Measurements from ENCODE around the gene C5. TPM values are rescaled to one million over a fixed set of nuclear protein-coding genes. Genes with fewer than 3 reads are reported as not detected.
A peak's percentile ranks its signal among the peaks of the same experiment; 100 is the strongest.

Gene C5
- total and polyA plus RNA-seq, 9 of the 15 experiments (the other 6 are each of a cell fraction or from before 2014, with no cell fraction given) = 0.08 to 0.91 (median 0.42) TPM

GRCh38 chr9:120942186-120943001 lies 107.7 kb downstream of the C5 start:
- DNase-seq (ENCODE audit: extremely low read depth in 1 of 4, low spot score in 3 of 4) (no peak), ATAC-seq (no peak), FAIRE-seq (no peak)
- ChIA-PET POLR2A (no interaction called here), CTCF (ENCODE audit: low intra/inter-chr PET ratio) (no interaction called here)
- Histone ChIP-seq H3K4me2 (ENCODE audit: insufficient read depth, low read length) (no peak overlapping the region), H3K27me3 (ENCODE audit: control insufficient read depth in 2 of 2, insufficient read depth in 2 of 2, low read length in 2 of 2) (peaks cover 2 to 11% of the 10 kb centered on the region in 2 experiments; a peak in 3 of 5 replicates), H3K9ac (ENCODE audit: insufficient read depth in 1 of 2, low read depth in 2 of 2, low read length in 2 of 2) (0 out of 4 replicates have a peak overlapping the region, but pooled peaks of 1 of the 2 experiments have one; percentile 7), H3K9me3 (replicated peaks; ENCODE audit: control insufficient read depth, insufficient read depth, low read depth, low read length) (no peaks in the 10 kb centered on the region), H3K27ac (ENCODE audit: extremely low read depth, low read depth, low read length) (no peak overlapping the region), H4K20me1 (replicated peaks; ENCODE audit: control insufficient read depth, insufficient read depth, low read length) (no peaks in the 10 kb centered on the region), H2AFZ (ENCODE audit: low read depth, low read length) (no peak overlapping the region), H3K36me3 (ENCODE audit: control insufficient read depth, insufficient read depth, low read length) (no peaks in the 10 kb centered on the region), H3K9me1 (ENCODE audit: control insufficient read depth, insufficient read depth, low read length) (no peaks in the 10 kb centered on the region), H3K79me2 (ENCODE audit: control insufficient read depth, insufficient read depth, low read length) (no peaks in the 10 kb centered on the region), H3K4me1 (replicated peaks in 1 of 2; ENCODE audit: control insufficient read depth in 2 of 2, insufficient read depth in 2 of 2, low read length in 2 of 2) (peaks cover 0 to 9% of the 10 kb centered on the region in 2 experiments; a peak in 2 of 5 replicates), H3K4me3 (no peak overlapping the region)
- BruUV-seq (replicated peaks) = no TSS peak
- WGBS (ENCODE audit: insufficient coverage, low coverage, missing lambda C conversion rate) = 19% methylated on average over 7 of the region's 8 CpGs
- in situ Hi-C loops (cut with MboI) = loop anchor here (25.0 kb wide), 1 partner anchor 330 kb away; no protein-coding TSS in a partner anchor
- intact Hi-C loops (cut with micrococcal nuclease) = no loop called here
- TF ChIP-seq OTX1 (CRISPR knock-in tag; IDR thresholded peaks at IDR 0.05) (no peak), NCOR1 (IDR thresholded peaks at IDR 0.05) (no peak), ZNF217 (CRISPR knock-in tag; IDR thresholded peaks at IDR 0.05) (no peak), ZNF143 (CRISPR knock-in tag; IDR thresholded peaks at IDR 0.05) (no peak), BMI1 (IDR thresholded peaks at IDR 0.05; ENCODE audit: low read length) (no peak), ZNF407 (IDR thresholded peaks at IDR 0.05; ENCODE audit: low read depth) (no peak), ZZZ3 (IDR thresholded peaks at IDR 0.05) (no peak), SRSF9 (IDR thresholded peaks at IDR 0.05; ENCODE audit: borderline replicate concordance, low read depth, low read length) (no peak), CBX2 (IDR thresholded peaks at IDR 0.05; ENCODE audit: insufficient read depth, low read length, poor library complexity, severe bottlenecking) (no peak), ETS2 (tag; IDR thresholded peaks at IDR 0.05; ENCODE audit: borderline replicate concordance, poor library complexity, severe bottlenecking) (no peak), MAFG (tag; conservative IDR thresholded peaks at IDR 0.05) (no peak), FUS (optimal IDR thresholded peaks at IDR 0.05; ENCODE audit: low read depth, low read length) (no peak)
- TF ChIP-seq, protein P1, sequence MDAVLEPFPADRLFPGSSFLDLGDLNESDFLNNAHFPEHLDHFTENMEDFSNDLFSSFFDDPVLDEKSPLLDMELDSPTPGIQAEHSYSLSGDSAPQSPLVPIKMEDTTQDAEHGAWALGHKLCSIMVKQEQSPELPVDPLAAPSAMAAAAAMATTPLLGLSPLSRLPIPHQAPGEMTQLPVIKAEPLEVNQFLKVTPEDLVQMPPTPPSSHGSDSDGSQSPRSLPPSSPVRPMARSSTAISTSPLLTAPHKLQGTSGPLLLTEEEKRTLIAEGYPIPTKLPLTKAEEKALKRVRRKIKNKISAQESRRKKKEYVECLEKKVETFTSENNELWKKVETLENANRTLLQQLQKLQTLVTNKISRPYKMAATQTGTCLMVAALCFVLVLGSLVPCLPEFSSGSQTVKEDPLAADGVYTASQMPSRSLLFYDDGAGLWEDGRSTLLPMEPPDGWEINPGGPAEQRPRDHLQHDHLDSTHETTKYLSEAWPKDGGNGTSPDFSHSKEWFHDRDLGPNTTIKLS (IDR thresholded peaks at IDR 0.05; ENCODE audit: borderline replicate concordance, low read depth) = no peak
